Esophagus muscularis mucosa (tissue), 3 donors: ENCODE data around the gene HAS3.

Experiments used
- CTCF ChIP-seq, 3 experiments: fragments of 200-600 bp in 2 of 3; fragments of 450-650 bp in 1 of 3; sonication (generic) in 2 of 3; IDR thresholded peaks; one replicate each; pipeline ENCODE4 v1.5.1; 2017 to 2019; ENCODE audit warnings: antibody characterized with exemption in 3 of 3, mild to moderate bottlenecking in 2 of 3, moderate library complexity in 1 of 3
- POLR2A ChIP-seq: fragments of 450-650 bp; IDR thresholded peaks from one replicate; pipeline ENCODE4 v1.6.1; 2017; ENCODE audit warnings: antibody characterized with exemption, moderate library complexity, mild to moderate bottlenecking, low read depth
- POLR2AphosphoS5 ChIP-seq, 2 donors: sonication (generic); formaldehyde crosslinking; IDR thresholded peaks; one replicate each; pipeline ENCODE4 v1.6.1; 2017; ENCODE audit warnings: antibody characterized with exemption in 2 of 2

DNA sequence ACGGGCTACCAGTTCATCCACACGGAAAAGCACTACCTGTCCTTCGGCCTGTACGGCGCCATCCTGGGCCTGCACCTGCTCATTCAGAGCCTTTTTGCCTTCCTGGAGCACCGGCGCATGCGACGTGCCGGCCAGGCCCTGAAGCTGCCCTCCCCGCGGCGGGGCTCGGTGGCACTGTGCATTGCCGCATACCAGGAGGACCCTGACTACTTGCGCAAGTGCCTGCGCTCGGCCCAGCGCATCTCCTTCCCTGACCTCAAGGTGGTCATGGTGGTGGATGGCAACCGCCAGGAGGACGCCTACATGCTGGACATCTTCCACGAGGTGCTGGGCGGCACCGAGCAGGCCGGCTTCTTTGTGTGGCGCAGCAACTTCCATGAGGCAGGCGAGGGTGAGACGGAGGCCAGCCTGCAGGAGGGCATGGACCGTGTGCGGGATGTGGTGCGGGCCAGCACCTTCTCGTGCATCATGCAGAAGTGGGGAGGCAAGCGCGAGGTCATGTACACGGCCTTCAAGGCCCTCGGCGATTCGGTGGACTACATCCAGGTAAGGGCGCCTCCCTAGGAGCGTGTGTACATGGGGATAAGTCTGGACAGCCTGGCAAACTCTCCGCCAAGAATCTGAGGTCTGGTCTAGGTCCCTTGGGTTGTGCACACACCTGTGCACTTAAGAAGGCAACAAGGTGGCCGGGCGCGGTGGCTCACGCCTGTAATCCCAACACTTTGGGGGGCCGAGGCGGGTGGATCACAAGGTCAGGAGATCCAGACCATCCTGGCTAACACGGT lies 4.2 kb downstream of the HAS3 start:
- no peak for TF ChIP-seq CTCF (IDR thresholded peaks at IDR 0.05)
- no peak for TF ChIP-seq POLR2A
- no peak for TF ChIP-seq POLR2AphosphoS5 (IDR thresholded peaks at IDR 0.05)
